HL-60/S4 (cell line): ENCODE data around the gene TARBP2.
"Not testable (repeated sequence)": the region's sequence is repeated elsewhere in the genome, so short reads cannot be mapped to it uniquely, and the experiment has no call there.

Experiments used
- in situ Hi-C: fragments of 300-500 bp; cut with MboI; formaldehyde crosslinking; loops from 2 replicates; pipeline ENCODE4 v1.14.3; 2022; ENCODE audit warnings: low sequenced_read_pairs

TARBP2 gene

GRCh38 chr12:53508534-53509170, 7.6 kb downstream of the TARBP2 start:
- in situ Hi-C loops, result loop anchor here (10.0 kb wide), 1 partner anchor 164 kb away; no protein-coding TSS in a partner anchor

- in situ Hi-C loops, result no loop called here
Measured at GRCh38 chr12:53510181-53510812, 9.2 kb downstream of the TARBP2 start.

- in situ Hi-C loops, result no loop called here
Measured at GRCh38 chr12:53513712-53514410, 12.8 kb downstream of the TARBP2 start.

GRCh38 chr12:53514628-53515290, 13.7 kb downstream of the TARBP2 start:
- in situ Hi-C loops, result no loop called here

GRCh38 chr12:53515291-53515680, 14.2 kb downstream of the TARBP2 start:
- in situ Hi-C loops, result no loop called here

- in situ Hi-C loops, result no loop called here
Measured at GRCh38 chr12:53516758-53517455, 15.8 kb downstream of the TARBP2 start.

DNA sequence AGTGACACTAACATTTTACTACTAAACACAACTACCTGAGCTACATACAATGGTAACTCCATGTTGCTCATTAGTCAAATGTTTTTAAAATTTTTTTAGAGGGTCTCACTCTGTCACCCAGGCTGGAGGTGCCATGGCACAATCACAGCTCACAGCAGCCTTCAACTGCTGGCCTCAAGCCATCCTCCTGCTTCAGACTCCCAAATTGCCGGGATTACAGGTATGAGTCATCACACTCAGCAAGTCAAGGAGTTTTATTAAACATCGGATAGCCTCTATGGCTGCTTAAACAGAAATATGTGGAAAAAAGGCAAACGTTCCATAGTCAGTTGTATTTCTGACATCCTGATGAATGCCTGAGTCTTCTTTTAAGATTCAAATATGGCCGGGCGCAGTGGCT, 17.3 kb downstream of the TARBP2 start:
- in situ Hi-C loops, result no loop called here

DNA sequence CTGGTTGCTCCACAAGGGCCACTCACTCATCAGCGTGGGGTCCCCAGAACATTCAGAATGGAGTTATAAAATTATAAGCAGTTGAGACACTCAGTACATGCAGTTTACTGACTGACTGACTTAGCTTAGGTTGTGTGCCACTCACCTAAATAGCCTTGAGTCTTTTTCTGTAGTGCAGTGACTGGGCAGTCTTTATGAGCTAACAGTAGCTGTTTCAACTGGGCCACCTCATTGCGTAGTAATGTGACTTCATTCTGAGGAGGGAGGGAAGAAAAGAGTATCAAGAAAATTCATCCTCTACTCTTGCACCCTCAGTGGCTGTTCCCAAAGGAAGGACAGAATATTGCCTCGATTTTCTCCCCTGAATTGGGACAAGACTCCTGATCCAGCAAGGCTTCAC, 22.0 kb downstream of the TARBP2 start:
- in situ Hi-C loops, result no loop called here

- in situ Hi-C loops, result no loop called here
Measured at GRCh38 chr12:53524476-53524875, 23.4 kb downstream of the TARBP2 start.

DNA sequence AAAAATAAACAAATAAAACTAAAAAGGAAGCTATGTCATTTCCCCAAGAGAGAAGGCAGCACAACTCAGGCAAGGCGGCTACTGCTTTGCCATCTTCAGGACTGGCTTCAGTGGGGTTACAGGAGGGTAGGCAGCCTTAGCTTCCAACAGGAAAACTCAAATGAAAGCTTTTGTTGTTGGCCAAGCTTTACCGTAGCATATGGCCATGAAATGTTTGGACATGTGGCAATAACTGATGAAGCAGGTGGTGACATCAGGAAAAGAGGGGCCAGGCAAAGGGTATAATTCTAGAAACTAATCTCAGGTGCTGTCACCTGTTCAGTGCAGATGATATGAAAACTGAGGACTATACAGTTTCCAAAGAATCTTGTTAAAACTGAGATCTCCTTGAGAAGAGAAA, 29.0 kb downstream of the TARBP2 start:
- in situ Hi-C loops, result no loop called here

DNA sequence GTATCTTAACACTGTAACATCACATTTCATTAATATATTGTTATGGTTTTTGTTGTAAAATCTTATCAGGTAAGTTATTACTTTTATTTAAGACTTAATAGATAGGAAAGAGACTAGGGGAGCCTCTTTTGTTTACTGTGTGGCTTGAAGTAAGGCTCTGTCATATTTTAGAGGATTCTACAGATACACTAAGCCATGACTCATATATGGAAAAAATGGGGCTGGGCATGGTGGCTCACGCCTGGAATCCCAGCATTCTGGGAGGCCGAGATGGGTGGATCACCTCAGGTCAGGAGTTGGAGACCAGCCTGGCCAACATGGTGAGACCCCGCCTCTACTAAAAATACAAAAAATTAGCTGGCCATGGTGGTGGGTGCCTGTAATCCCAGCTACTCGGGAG, 29.8 kb downstream of the TARBP2 start:
- in situ Hi-C loops, result no loop called here

GRCh38 chr12:53532021-53532420, 30.9 kb downstream of the TARBP2 start:
- in situ Hi-C loops, result no loop called here

DNA sequence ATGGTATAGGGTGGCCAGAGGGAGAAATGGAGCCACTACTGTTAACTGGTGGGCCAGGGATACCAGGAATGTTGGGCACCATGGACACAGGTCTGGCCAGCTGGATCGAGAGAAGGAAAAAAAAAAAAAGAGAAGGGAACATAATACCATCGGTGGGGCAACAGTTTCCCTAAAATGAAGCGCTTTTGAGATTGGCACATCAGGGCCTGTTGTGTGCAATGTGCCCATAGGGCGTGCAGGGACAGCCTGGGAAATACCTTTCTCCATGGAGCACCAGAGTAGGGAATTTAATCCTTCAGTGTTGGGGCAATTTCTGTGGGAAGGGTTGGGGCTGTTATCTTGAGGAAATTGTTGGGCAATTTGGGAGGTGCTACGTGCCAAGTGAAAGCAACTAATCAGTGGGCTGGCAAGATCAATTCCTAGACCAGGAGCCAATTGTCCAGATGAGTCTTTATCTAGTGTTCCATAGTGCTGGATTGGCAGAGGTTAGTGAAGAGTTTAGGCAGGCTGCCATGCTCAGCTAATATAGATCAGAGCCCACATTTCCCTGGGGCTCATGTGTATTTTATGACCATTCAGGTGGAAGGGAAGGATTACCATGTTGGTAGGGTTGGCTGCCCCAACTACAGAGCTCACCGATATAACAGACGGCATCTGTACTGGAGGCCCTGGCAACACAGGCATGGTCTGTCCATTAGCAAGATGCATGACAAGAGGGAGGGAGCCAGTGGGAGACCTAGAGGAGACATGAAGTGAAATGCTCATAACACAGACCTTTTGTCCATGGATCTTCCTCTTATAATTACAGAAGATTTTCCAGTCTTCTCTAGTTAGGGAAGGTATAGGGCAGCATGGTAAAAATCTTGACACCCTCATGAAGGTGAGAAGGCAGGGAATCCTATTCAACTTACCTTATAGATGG, 31.7 kb downstream of the TARBP2 start:
- in situ Hi-C loops, result no loop called here

DNA sequence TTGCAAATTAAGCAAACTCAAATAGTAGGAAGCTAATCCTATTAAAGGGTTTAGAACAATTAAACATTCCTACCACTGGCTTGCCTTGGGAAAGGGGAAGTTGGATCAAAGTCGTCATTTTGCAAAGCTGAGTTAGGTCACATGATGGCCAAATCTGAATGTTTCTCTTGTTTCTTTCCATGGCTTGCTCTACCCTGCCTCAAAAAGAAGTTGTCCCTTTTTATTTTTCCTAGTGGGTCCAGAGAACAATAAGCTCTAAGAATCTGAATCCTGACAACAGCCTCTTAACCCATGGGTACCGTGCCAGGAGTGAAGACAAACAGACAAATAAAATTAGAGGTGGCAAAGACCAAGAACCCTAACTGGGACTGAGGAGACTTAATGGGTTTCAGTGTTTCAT, 32.4 kb downstream of the TARBP2 start:
- in situ Hi-C loops, result no loop called here

DNA sequence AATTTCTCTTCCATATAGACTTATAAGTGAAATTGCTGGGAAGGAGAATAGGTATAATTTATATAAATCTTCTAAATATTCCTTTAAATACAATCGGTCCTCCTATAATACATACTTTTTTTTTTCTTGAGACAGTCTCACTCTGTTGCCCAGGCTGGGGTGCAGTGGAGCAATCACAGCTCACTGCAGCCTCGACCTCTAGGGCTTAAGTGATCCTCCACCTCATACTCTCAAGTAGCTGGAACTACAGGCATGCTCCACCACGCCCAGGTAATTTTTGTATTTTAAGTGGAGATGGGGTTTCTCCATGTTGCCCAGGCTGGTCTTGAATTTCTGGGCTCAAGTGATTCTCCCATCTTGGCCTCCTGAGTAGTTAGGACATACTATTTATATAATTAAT, 35.9 kb downstream of the TARBP2 start:
- in situ Hi-C loops, result no loop called here

GRCh38 chr12:53538209-53538689, 37.2 kb downstream of the TARBP2 start:
- in situ Hi-C loops, result no loop called here

GRCh38 chr12:53539526-53539925, 38.4 kb downstream of the TARBP2 start:
- in situ Hi-C loops, result no loop called here

GRCh38 chr12:53543539-53543938, 42.5 kb downstream of the TARBP2 start:
- in situ Hi-C loops, result loop anchor here (10.0 kb wide), 1 partner anchor 131 kb away; the partner anchor contains the start of gene ATP5MC2

GRCh38 chr12:53548354-53548753, 47.3 kb downstream of the TARBP2 start:
- in situ Hi-C loops, result loop anchor here (10.0 kb wide), 1 partner anchor 126 kb away; the partner anchor contains the start of gene ATP5MC2

DNA sequence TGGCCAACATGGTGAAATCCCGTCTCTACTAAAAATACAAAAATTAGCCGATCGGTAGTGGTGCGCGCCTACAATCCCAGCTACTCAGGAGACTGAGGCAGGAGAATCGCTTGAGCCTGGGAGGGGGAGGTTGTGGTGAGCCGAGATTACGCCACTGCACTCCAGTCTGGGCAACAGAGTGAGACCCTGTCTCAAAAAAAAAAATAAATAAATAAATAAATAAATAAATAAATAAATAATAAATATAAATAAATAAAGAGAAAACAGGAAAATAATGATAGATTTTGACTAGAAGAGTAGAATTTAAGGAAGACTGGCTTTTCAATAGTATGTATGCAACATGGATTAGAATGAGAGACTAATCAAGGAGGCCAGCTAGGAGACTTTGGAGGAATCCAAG, 49.0 kb downstream of the TARBP2 start:
- in situ Hi-C loops, result not testable (repeated sequence)
